B cell (primary cell): ENCODE data around the gene HDAC9. TPM values are rescaled to one million over a fixed set of nuclear protein-coding genes. Genes with fewer than 3 reads are reported as not detected.

ENCODE experiments used
- ATAC-seq: fragments of 200-7000 bp; cut with Tn5 transposase; one replicate; pipeline ENCODE4 v1.10.0; 2021; ENCODE audit warnings: low read depth, mild to moderate bottlenecking, moderate number of reproducible peaks, moderate library complexity
- CTCF ChIA-PET: fragments of 350-600 bp; sonication (Branson Sonifier 250); formaldehyde crosslinking; loops from one replicate; lab custom pipeline; 2021; ENCODE audit warnings: antibody characterized with exemption, inconsistent platforms; lab: Charles Lee
- POLR2A ChIA-PET: fragments of 350-600 bp; sonication (Branson Sonifier 250); formaldehyde crosslinking; loops from one replicate; lab custom pipeline; 2021; ENCODE audit warnings: antibody characterized with exemption; lab: Charles Lee
- DNase-seq: peaks from one replicate; pipeline ENCODE4 v3.0.0; 2013
- H2AFZ ChIP-seq: 2 replicates; pipeline ENCODE4 v1.6.1; 2012; ENCODE audit warnings: mild to moderate bottlenecking, low read depth, low read length; ENCODE audit not compliant: insufficient read depth, poor library complexity, severe bottlenecking
- H3K27ac ChIP-seq, 2 donors: 1 replicate in 1 of 2; 2 replicates in 1 of 2; pipeline ENCODE4 v1.5.1; 2012 to 2013; ENCODE audit warnings: low read length in 2 of 2, mild to moderate bottlenecking in 2 of 2, moderate library complexity in 1 of 2
- H3K27me3 ChIP-seq, 4 experiments: fragments of 200-600 bp in 1 of 4; sonication (generic) in 1 of 4; replicated peaks in 1 of 4; 1 replicate in 2 of 4; 2 replicates in 2 of 4; pipeline versions ENCODE4 v1.6.1 to v1.7.0; 2013 to 2016; ENCODE audit warnings: low read length in 3 of 4, mild to moderate bottlenecking in 2 of 4, mixed read lengths in 1 of 4, moderate library complexity in 1 of 4; ENCODE audit not compliant: insufficient read depth in 4 of 4, control insufficient read depth in 3 of 4; ENCODE audit errors: control extremely low read depth in 1 of 4
- H3K36me3 ChIP-seq, 2 experiments: replicated peaks in 1 of 2; 1 replicate in 1 of 2; 2 replicates in 1 of 2; pipeline versions ENCODE4 v1.6.1 to v1.7.1; 2013; ENCODE audit warnings: low read length in 1 of 2; ENCODE audit not compliant: insufficient read depth in 2 of 2, control insufficient read depth in 1 of 2; ENCODE audit errors: control extremely low read depth in 1 of 2, extremely low read depth in 1 of 2
- H3K4me1 ChIP-seq, 2 donors: fragments of 200-600 bp in 1 of 2; sonication (generic) in 1 of 2; 1 replicate in 1 of 2; 2 replicates in 1 of 2; pipeline versions ENCODE4 v1.5.1 to v1.6.1; 2013 to 2017; ENCODE audit warnings: low read length in 2 of 2; ENCODE audit not compliant: control insufficient read depth in 2 of 2, insufficient read depth in 2 of 2
- H3K4me2 ChIP-seq: replicated peaks from 2 replicates; pipeline ENCODE3; 2012; ENCODE audit warnings: mild to moderate bottlenecking, low read depth, low read length; ENCODE audit not compliant: poor library complexity, severe bottlenecking
- H3K4me3 ChIP-seq, 5 experiments: fragments of 200-600 bp in 1 of 5; sonication (generic) in 1 of 5; 1 replicate in 3 of 5; 2 replicates in 2 of 5; pipeline versions ENCODE4 v1.5.1 to v1.7.0; 2011 to 2016; ENCODE audit warnings: low read length in 4 of 5, mild to moderate bottlenecking in 4 of 5, low read depth in 2 of 5, control low read depth in 1 of 5, moderate library complexity in 1 of 5; ENCODE audit not compliant: insufficient read depth in 1 of 5; ENCODE audit errors: control extremely low read depth in 1 of 5, extremely low read depth in 1 of 5
- H3K79me2 ChIP-seq: fragments of 200-600 bp; sonication (generic); one replicate; pipeline ENCODE4 v1.6.0; 2016; ENCODE audit warnings: low read length; ENCODE audit not compliant: control insufficient read depth, insufficient read depth
- H3K9ac ChIP-seq: fragments of 200-600 bp; sonication (generic); 2 replicates; pipeline ENCODE4 v1.6.1; 2017; ENCODE audit warnings: mild to moderate bottlenecking, low read length, moderate library complexity
- H3K9me3 ChIP-seq, 3 donors: one replicate each; pipeline versions ENCODE4 v1.6.1 to v1.7.1; 2013; ENCODE audit warnings: low read length in 2 of 3; ENCODE audit not compliant: control insufficient read depth in 2 of 3, insufficient read depth in 1 of 3; ENCODE audit errors: control extremely low read depth in 1 of 3
- H4K20me1 ChIP-seq: 2 replicates; pipeline ENCODE4 v1.6.0; 2012; ENCODE audit warnings: mild to moderate bottlenecking, low read length; ENCODE audit not compliant: insufficient read depth, control insufficient read depth, poor library complexity, severe bottlenecking
- H3K27ac Mint-ChIP-seq: one replicate; pipeline ENCODE4 v1.8.0; 2021; ENCODE audit warnings: mixed read lengths
- H3K27me3 Mint-ChIP-seq: one replicate; pipeline ENCODE4 v1.8.0; 2021; ENCODE audit warnings: mixed read lengths
- H3K4me1 Mint-ChIP-seq: one replicate; pipeline ENCODE4 v1.8.0; 2021; ENCODE audit warnings: mixed read lengths
- H3K4me3 Mint-ChIP-seq: one replicate; pipeline ENCODE4 v1.8.0; 2021; ENCODE audit warnings: mixed read lengths
- H3K9me3 Mint-ChIP-seq: one replicate; pipeline ENCODE4 v1.8.0; 2022; ENCODE audit warnings: mixed read lengths; ENCODE audit not compliant: insufficient read depth
- EZH2 ChIP-seq: IDR thresholded peaks from 2 replicates; pipeline ENCODE4 v1.6.1; 2012; ENCODE audit warnings: borderline replicate concordance, low read depth, mild to moderate bottlenecking, moderate library complexity, low read length; ENCODE audit not compliant: insufficient read depth, poor library complexity, severe bottlenecking
- WGBS: methylation state at CpG from one replicate; pipeline ENCODE4 v1.1.5; 2013; ENCODE audit warnings: missing lambda C conversion rate; ENCODE audit not compliant: insufficient coverage; 5-methylcytosine and 5-hydroxymethylcytosine counted together
- intact Hi-C: fragments of 100-400 bp; cut with micrococcal nuclease; formaldehyde crosslinking; loops from one replicate; pipeline ENCODE4 v1.10.0; 2022
- polyA plus RNA-seq: library from polyadenylated mRNA; depleted of rRNA; stranded (reverse); fragments of >200 nt; gene quantifications from 2 replicates; pipeline ENCODE4 v1.2.3, GENCODE V29; 2012
- total RNA-seq, 2 donors: library from RNA; stranded (reverse); fragments of 120-200 nt in 1 of 2; gene quantifications; 1 replicate in 1 of 2; 2 replicates in 1 of 2; pipeline versions ENCODE4 v1.2.3 to v1.2.4, GENCODE V29; 2013 to 2022
- TF ChIP-seq, protein P1 (sequence below): fragments of 200-600 bp; IDR thresholded peaks from one replicate; pipeline ENCODE4 v1.8.0; 2022; ENCODE audit warnings: antibody characterized with exemption, mild to moderate bottlenecking

HDAC9 gene
- total and polyA plus RNA-seq, 2 donors (not counting 1 experiment from before 2014, with no cell fraction given), result 49.1 to 64.8 TPM

DNA sequence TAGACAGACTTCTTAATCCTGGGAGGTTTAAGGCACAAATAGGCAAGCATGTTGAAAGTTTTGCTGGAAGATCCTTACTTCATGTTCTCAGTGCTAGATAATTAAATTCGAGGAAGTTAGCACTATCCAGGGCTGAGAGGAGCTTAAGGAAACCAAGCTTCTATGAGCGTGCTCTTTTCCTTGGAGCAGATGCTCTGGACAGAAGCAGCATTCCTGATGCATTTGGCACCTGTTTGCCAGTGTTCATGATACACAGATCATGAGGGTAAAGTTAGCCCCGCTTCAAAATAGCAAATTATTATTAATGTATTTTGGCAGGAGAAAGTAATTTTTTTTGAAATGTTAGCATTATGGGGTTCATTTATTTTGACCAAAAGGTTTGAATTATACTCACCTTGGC lies 9.4 kb downstream of the HDAC9 start:
- Histone ChIP-seq H3K9ac (no peak overlapping the region), H3K79me2 (peaks cover 96% of the 10 kb centered on the region), H3K36me3 (peaks cover 4 to 5% of the 10 kb centered on the region in 2 experiments), H2AFZ (no peak overlapping the region), H3K4me1 (peaks cover 76 to 86% of the 10 kb centered on the region in 2 donors), H3K4me2 (peak overlapping the region; percentile 65), H3K4me3 (no peak overlapping the region), H4K20me1 (no peaks in the 10 kb centered on the region), H3K9me3 (no peaks in the 10 kb centered on the region), H3K27ac (peak overlapping the region; percentile 54 to 83), H3K27me3 (no peaks in the 10 kb centered on the region)
- no peak for TF ChIP-seq EZH2
- TF ChIP-seq, protein P1, sequence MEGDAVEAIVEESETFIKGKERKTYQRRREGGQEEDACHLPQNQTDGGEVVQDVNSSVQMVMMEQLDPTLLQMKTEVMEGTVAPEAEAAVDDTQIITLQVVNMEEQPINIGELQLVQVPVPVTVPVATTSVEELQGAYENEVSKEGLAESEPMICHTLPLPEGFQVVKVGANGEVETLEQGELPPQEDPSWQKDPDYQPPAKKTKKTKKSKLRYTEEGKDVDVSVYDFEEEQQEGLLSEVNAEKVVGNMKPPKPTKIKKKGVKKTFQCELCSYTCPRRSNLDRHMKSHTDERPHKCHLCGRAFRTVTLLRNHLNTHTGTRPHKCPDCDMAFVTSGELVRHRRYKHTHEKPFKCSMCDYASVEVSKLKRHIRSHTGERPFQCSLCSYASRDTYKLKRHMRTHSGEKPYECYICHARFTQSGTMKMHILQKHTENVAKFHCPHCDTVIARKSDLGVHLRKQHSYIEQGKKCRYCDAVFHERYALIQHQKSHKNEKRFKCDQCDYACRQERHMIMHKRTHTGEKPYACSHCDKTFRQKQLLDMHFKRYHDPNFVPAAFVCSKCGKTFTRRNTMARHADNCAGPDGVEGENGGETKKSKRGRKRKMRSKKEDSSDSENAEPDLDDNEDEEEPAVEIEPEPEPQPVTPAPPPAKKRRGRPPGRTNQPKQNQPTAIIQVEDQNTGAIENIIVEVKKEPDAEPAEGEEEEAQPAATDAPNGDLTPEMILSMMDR, result no peak
- ATAC-seq (no peak), DNase-seq (no peak)
- POLR2A ChIA-PET, result no interaction called here
- Mint-ChIP-seq H3K4me3 (peak overlapping the region; percentile 11), H3K9me3 (no peaks in the 10 kb centered on the region), H3K27ac (peak overlapping the region; percentile 79), H3K27me3 (no peaks in the 10 kb centered on the region), H3K4me1 (peaks cover 82% of the 10 kb centered on the region)
- WGBS, result 78% methylated on average over 2 of the region's 3 CpGs
- intact Hi-C loops, result loop anchor here (5.0 to 10.0 kb wide), 2 partner anchors 568 to 1750 kb away; partner anchors contain the start of gene TSPAN13
- CTCF ChIA-PET, result interaction anchor here (1.4 to 5.8 kb wide), 3 partner anchors 8 to 67 kb away, joined by 4 to 42 read pairs (median 9); partner anchors contain the start of gene HDAC9

DNA sequence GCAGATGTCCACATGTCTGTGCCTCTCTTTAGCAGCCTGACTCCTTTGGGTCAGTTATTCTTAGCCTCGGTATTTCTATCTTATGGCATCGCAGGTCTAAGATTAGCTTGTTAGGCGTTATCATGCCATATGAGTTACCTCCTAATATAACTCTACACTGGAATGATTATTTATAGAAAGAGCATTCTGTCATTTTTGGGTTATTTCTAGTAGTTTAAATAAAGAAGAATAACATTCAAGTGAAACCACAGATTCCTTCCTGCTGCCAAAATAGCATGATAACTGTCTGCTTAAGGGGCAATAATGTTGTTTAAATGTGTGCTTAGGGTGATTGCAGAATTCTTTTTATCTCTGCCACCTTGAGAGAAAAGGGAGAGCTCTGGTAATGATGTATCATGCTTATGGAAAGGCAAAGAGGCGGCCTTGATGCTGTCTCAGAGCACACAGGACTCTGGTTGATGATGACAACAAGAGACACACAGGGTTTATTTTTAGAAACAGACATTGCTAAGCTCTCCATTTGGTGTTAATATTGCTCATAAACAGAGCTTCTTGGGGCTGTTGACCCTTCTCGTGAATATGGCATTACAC lies 10.4 kb downstream of the HDAC9 start:
- H3K27me3 ChIP-seq, result no peaks in the 10 kb centered on the region
- Mint-ChIP-seq H3K27ac (peak overlapping the region; percentile 91), H3K27me3 (no peaks in the 10 kb centered on the region), H3K4me1 (peaks cover 80% of the 10 kb centered on the region), H3K4me3 (peak overlapping the region; percentile 83), H3K9me3 (no peaks in the 10 kb centered on the region)
- CTCF ChIA-PET, result interaction anchor here (0.7 to 5.8 kb wide), 11 partner anchors 9 to 160 kb away, joined by 3 to 42 read pairs (median 4); partner anchors contain the start of gene HDAC9
- no peak for TF ChIP-seq EZH2
- TF ChIP-seq, protein P1, result no peak
- H3K79me2 ChIP-seq, result peaks cover 96% of the 10 kb centered on the region
- peak overlapping the region; percentile 8 to 47 (median 19) for H3K4me3 ChIP-seq
- intact Hi-C loops, result loop anchor here (5.0 to 10.0 kb wide), 2 partner anchors 569 to 1751 kb away; partner anchors contain the start of gene TSPAN13
- peak overlapping the region; percentile 14 for H2AFZ ChIP-seq
- H3K36me3 ChIP-seq, result peaks cover 4 to 5% of the 10 kb centered on the region in 2 experiments
- 20% methylated on average over 1 of the region's 5 CpGs for WGBS
- H3K27ac ChIP-seq, result peak overlapping the region; percentile 54 to 83
- no peak for ATAC-seq
- DNase-seq, result no peak
- H3K9ac ChIP-seq, result peak overlapping the region; percentile 34
- H3K4me2 ChIP-seq, result peak overlapping the region; percentile 65
- no peaks in the 10 kb centered on the region for H3K9me3 ChIP-seq
- POLR2A ChIA-PET, result interaction anchor here (1.0 to 1.2 kb wide), 2 partner anchors 10 to 28 kb away, joined by 4 to 8 read pairs; partner anchors contain the start of gene HDAC9
- peaks cover 70 to 82% of the 10 kb centered on the region in 2 donors for H3K4me1 ChIP-seq
- H4K20me1 ChIP-seq, result no peaks in the 10 kb centered on the region
